Measurements from ENCODE around the gene CEP290. TPM values are rescaled to one million over a fixed set of nuclear protein-coding genes. Genes with fewer than 3 reads are reported as not detected.

Gene CEP290
- total RNA-seq, 1 donor from 2014 or later = 8.1 TPM

- H3K9me3 ChIP-seq (replicated peaks) = no peaks in the 10 kb centered on the region
- no peak overlapping the region for H3K4me3 ChIP-seq
- peaks cover 84% of the 10 kb centered on the region for H3K36me3 ChIP-seq
- DNase-seq = no peak
- no peaks in the 10 kb centered on the region for H3K27me3 ChIP-seq (ENCODE audit: low read depth)
- intact Hi-C loops (cut with micrococcal nuclease) = no loop called here
- no peaks in the 10 kb centered on the region for H3K4me1 ChIP-seq
- H3K27ac ChIP-seq (replicated peaks) = no peak overlapping the region
- TF ChIP-seq, protein P1, sequence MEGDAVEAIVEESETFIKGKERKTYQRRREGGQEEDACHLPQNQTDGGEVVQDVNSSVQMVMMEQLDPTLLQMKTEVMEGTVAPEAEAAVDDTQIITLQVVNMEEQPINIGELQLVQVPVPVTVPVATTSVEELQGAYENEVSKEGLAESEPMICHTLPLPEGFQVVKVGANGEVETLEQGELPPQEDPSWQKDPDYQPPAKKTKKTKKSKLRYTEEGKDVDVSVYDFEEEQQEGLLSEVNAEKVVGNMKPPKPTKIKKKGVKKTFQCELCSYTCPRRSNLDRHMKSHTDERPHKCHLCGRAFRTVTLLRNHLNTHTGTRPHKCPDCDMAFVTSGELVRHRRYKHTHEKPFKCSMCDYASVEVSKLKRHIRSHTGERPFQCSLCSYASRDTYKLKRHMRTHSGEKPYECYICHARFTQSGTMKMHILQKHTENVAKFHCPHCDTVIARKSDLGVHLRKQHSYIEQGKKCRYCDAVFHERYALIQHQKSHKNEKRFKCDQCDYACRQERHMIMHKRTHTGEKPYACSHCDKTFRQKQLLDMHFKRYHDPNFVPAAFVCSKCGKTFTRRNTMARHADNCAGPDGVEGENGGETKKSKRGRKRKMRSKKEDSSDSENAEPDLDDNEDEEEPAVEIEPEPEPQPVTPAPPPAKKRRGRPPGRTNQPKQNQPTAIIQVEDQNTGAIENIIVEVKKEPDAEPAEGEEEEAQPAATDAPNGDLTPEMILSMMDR (IDR thresholded peaks at IDR 0.05; ENCODE audit: borderline replicate concordance) = no peak
Observed at GRCh38 chr12:88175544-88175943, 33.7 kb upstream of the CEP290 start.

DNA sequence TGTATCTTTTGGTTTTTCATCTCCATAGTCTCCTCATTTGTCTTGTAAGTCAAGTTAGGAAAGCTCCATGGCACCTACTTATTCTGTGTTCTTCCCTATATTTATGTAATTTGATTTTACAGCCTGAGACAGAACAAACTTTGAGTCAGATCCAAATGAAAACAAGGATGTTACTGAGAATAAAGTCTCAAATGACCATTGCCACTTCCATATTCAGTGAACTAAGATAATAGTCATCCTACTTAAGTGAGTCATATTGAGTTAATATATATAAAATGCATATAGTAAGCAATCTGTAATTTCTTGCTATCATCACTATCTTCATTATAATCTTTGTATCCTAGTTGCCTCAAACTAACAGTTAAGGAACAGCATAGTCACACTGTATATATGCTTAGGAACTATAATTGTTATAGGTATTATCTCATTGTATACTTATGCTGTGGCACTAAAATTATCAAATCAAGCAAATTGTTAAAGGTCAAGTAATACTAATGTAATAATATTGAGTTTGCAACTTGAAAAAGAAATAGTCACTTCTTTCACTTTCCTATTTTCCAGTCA, 31.0 kb upstream of the CEP290 start:
- H3K27me3 ChIP-seq (ENCODE audit: low read depth) = no peaks in the 10 kb centered on the region
- no peaks in the 10 kb centered on the region for H3K4me1 ChIP-seq
- no peak overlapping the region for H3K4me3 ChIP-seq
- H3K9me3 ChIP-seq (replicated peaks) = no peaks in the 10 kb centered on the region
- no peak overlapping the region for H3K27ac ChIP-seq (replicated peaks)
- DNase-seq = no peak
- TF ChIP-seq, protein P1 (IDR thresholded peaks at IDR 0.05; ENCODE audit: borderline replicate concordance) = no peak
- intact Hi-C loops (cut with micrococcal nuclease) = no loop called here
- H3K36me3 ChIP-seq = peaks cover 84% of the 10 kb centered on the region

DNA sequence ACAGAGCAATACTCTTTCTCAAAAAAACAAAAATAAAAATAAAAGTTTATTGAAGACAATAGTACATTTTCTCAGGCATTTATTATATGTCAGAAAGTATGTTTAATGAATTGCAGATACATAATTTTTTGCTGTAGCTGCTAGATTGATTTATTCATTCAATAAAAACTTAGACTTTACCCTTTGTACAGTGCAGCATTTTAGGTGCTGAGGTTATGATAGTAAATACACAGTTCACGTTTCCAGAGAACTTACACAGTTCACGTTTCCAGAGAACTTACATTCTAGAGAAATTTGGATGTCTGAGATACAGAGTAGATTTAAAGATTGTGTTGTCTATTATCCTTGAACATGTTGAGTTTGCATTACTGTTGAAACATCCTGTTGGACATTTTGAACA, 25.5 kb upstream of the CEP290 start:
- intact Hi-C loops (cut with micrococcal nuclease) = no loop called here
- Histone ChIP-seq H3K27ac (replicated peaks) (no peak overlapping the region), H3K4me1 (no peaks in the 10 kb centered on the region), H3K9me3 (replicated peaks) (no peaks in the 10 kb centered on the region), H3K27me3 (ENCODE audit: low read depth) (no peaks in the 10 kb centered on the region), H3K36me3 (peaks cover 74% of the 10 kb centered on the region), H3K4me3 (no peak overlapping the region)
- TF ChIP-seq, protein P1 (IDR thresholded peaks at IDR 0.05; ENCODE audit: borderline replicate concordance) = no peak
- DNase-seq = no peak

GRCh38 chr12:88166179-88166578, 24.3 kb upstream of the CEP290 start:
- Histone ChIP-seq H3K27me3 (ENCODE audit: low read depth) (no peaks in the 10 kb centered on the region), H3K4me3 (no peak overlapping the region), H3K9me3 (replicated peaks) (no peaks in the 10 kb centered on the region), H3K4me1 (no peaks in the 10 kb centered on the region), H3K36me3 (peaks cover 71% of the 10 kb centered on the region), H3K27ac (replicated peaks) (no peak overlapping the region)
- intact Hi-C loops (cut with micrococcal nuclease) = no loop called here
- TF ChIP-seq, protein P1 (IDR thresholded peaks at IDR 0.05; ENCODE audit: borderline replicate concordance) = no peak
- DNase-seq = no peak

DNA sequence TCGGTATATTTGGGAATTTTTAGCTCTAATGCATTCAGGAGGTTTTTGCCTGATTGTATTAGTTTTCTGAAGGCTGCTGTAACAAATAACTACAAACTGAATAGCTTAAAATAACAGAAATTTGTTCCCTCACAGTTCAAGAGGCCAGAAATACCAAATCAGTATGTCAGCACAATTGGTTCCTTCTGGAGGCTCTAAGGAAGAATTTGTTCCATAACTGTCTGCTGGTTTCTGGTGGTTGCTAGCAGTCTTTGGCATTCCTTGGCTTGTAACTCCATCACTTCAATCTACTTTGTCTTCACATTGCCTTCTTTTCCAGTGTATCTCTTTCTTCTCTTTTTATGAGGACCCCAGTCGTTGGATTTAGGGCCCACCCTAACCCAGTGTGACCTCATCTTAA, 21.5 kb upstream of the CEP290 start:
- H3K27ac ChIP-seq (replicated peaks) = no peak overlapping the region
- no peaks in the 10 kb centered on the region for H3K4me1 ChIP-seq
- TF ChIP-seq, protein P1 (IDR thresholded peaks at IDR 0.05; ENCODE audit: borderline replicate concordance) = no peak
- intact Hi-C loops (cut with micrococcal nuclease) = no loop called here
- no peak for DNase-seq
- no peak overlapping the region for H3K4me3 ChIP-seq
- H3K9me3 ChIP-seq (replicated peaks) = no peaks in the 10 kb centered on the region
- no peaks in the 10 kb centered on the region for H3K27me3 ChIP-seq (ENCODE audit: low read depth)
- H3K36me3 ChIP-seq = peaks cover 57% of the 10 kb centered on the region

Measured in left ventricle myocardium inferior (tissue), 1 donor.